ENCODE data around the gene DYSF.

The DYSF gene

DNA sequence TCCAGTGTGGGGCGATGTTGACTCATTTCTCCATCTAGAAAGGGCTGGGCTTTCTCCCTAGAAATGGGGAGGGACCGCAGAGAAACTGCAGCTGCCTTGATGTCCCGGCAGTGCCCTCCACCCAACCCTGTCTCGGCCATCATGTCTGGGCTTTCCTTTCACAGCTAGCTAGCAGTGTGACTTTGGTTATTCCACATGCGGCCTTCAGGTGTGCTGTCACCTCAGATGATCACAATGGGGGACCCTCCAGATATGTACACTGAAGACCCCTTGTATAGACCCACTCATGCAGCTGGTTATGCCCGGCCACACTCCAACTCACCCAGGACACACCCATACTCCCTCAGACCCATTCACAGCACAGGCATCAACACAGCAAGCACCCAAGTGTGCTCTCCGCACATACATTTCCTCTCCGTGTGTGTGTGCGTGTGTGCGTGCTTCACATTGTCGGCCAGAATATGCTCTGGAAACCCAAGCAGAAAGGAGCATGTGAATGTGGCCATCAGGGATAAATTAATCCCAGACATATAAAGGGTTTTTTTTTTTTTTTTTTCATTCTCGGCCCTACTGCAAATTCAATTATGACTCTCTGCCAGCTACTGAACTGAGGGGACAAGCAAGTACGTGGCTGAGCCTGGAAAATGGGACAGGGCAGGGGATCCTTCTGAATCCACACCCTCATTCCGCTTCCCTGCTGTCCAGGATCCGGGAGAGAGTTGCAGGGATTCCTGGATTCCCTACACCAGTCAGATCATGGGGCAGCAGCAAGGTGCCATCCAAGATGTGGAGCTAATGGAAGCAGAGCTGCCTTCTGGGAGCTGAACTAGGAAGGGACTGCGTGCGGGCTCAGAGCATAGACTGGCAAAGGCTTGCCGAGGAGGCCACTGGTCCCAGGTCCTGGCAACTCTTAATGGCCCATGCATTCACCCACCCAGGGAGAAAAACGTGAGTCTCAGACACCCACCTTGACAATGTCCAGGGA is 240.2 kb downstream of the DYSF start:
- DNase-seq (ENCODE audit: low spot score), result no peak

DNA sequence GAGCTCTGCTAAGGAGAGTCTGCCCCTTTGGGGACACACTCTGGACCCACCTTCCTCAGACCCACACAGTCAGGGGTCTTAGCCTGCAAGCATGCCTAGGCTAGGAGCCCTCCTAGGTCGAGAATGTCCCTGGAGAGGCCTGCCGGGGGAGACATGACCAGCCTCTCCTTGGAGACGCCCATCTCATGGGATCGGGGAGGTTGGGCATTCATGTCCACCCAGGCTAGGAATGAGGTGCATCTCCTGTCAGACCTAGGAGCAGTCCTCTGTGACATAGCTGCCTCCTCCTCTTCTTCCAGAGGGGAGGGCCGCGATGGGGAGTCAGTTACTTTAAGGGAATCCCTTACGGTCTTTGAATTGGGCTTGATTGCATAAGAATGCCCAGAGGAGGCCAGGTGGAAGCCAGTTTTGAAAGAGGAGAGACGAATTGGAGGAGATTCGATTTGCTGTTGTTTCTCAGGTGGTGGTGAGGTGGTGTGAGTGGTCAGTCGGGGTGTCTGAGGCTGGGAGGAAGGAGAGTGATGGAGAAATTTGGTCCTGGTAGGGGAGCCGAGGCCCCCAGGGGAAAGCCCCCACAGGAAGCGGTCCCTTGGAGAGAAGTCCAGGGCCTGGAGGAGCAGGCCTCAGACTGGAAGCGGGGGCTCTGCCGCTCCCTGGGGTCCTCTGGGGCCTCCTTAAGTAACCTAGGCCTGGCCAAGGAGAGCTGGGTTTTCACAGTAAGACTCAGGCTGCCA is 241.3 kb downstream of the DYSF start:
- no peak for DNase-seq (ENCODE audit: low spot score)

DNA sequence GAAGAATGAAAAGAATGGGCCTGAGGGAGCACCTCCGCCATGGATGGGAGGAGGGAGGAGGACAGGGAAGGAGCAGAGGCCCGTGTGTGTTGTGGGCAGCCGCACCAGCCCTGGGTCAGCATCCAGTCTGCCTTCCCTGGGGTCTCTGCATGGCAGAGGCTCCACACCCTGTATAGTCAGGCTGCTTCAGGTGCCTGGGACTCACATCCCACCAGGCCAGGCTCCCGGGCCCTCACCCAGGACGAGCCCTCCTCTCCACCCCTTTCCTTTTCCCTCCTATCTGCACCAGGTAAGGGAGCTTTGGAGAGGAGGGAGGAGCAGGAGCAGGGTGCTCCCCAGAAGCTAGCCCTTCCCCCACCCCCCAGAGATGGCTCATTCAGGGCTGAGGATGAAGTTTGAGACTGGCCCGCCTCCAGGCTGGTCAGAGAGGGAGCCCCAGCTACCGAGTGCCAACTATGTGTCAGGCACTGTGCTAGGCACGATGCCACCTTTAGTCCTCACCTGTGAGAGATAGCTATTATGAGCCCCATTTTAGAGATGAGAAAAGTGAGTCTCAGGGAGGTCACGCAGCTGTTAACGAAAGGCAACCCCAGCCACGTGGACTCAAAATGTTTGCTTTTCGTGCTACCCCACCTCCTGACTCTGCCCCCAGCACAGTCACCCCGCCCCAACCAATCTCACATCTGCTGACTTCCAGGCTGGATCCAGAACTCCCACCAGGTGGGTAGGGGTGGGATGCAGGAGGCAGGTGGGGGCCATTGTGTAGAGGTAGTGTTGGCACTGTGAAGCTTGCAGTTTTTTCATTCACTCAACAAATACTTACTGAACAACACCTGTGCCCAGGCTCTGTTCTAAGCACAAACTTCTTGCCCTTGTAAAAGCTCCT is 242.1 kb downstream of the DYSF start:
- no peak for DNase-seq (ENCODE audit: low spot score)

DNA sequence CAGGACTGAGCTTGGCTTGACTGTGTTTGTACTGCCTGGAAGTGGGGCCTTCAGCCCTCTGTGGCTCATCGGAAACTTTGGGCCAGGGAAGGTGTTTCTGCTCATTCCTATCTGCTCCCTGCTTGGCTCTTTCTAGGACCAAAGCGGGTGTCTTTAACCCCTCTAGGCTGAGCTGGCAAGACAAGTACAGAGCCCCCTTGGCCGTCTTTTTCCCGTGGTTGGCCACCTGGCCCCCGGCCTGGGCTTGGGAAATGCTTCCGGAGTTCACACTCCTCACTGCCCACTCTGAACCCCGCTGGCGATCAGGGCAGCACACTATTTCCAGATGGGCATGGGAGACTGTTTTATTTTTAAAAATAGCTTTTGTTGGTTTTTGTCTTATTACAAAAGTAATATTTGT is 243.0 kb downstream of the DYSF start:
- DNase-seq (ENCODE audit: low spot score), result no peak

DNA sequence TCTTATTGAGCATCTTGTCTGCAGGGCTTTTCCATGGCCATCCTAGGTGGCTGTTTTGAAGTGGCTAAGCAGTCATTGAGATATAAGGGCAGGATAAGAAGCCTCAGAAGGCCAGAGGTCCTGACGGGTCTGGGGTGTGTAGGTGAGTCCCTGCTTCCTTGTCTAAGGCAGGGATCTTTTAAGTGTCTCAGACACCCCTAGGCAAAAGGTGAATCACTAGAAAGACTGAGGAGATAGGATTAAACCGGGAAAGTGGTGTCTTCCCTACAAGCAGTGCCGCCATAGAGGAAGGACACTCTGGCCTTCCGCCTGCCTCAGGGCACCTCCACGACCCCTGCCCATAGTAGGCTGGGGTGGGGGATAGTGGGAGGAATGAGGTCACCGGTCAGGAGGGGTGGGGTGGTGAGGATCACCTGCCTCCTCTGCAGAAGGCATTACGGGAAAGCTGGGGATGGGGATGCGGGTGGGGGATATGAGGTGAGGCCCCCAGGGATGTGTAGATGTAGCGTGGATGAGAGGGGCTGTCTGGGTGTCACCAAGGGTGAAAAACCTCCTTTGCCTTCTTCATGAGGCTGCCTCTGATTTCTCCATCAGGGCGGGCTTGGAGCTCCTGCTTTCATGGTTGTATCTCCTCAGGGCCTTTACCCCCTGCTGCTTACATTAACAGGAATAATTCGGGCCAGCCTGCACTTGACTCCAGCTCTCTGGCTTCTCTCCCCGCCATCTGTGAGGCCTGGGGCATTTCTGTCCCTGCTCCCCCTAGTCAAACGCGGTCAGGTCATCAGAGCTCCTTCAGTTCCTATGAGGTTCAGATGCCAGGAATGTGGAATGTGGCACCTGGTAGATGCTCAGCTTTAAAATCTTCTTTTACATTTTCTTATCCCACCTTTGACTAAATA is 244.0 kb downstream of the DYSF start:
- no peak for DNase-seq (ENCODE audit: low spot score)

DNA sequence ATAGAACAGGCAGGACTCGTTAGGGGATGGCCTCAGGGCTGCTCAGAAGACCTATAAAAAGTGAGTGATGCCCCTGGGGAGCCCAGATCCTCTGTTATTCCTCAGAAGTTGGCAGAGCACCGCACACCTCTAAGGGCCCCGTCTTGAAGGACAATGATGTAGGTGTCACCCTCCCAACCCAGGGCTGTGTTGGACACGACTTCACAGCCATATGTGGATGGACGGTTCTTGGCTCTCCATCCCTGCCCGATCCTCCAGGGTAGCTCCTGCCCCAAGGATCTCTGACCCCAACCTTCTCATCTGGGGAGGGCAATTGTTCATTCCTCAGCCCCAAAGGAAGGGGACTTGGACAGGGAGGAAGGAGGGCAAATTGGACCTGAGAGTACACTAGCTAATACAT is 246.1 kb downstream of the DYSF start:
- no peak for DNase-seq (ENCODE audit: low spot score)

DNA sequence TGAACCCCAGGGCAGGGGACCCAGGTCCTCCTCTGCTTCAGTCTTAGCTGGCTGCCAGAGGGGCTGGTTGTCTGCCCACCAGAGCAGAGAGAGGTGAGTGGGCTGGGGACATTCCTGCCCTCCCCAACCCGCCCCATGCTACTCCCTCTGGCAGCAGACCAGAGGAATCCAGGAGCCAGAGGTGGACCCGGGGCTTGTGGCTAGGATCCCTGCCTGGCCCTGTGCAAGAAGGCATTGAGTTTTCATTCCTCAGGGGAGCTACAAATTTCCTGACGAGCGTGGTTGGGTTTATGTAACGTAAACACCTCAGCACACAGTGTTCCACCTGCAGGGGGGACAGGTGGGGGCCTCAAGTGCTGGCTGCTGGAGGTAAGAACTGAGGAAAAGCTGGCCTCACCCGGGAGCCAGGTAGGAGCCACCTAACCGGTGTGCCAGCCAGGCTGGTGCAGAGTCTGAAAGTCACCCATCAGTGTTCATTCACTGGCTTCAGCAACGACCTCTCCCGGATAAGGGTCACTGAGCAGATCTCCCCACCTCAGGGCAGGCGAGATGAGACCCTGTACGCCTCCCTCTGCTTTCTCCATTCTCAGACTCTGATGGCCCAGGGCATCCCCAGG is 246.8 kb downstream of the DYSF start:
- no peak for DNase-seq (ENCODE audit: low spot score)

DNA sequence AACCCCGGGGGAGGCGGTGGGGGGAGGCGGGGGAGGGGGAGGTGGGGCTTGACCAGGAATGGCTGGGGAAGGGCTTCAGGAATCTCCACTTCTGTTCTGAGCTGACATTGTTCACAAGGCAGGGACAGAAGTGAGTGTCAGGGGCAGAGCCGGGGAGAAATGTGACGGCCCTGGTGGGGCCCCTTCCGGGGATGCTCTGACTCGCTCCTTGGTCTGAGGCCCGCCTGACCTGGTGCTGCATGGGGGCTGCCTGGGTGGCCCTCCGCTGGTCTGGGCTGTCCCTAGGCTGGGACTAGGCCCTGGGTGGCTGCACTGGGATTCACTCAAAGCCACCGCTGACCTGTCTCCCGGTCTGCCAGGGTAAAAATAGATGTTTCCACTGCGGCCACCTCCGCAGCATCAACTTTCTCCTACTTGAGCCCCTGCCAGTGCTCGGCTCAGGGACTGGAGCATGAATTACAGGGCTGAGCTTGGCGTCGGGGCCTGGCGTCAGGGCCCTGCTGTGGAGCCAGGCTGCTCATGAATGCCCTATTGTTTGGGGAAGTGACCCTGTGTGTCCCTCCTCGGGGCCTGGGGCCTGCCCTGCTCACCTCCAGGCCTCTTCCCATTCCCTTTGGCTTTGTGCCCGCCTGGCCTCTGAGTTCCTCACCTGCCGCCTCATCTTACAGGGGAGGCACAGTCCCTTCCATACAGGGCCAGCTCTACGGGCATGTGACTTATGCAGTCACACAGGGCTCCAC is 247.5 kb downstream of the DYSF start:
- peak; percentile 57 for DNase-seq (ENCODE audit: low spot score)

DNA sequence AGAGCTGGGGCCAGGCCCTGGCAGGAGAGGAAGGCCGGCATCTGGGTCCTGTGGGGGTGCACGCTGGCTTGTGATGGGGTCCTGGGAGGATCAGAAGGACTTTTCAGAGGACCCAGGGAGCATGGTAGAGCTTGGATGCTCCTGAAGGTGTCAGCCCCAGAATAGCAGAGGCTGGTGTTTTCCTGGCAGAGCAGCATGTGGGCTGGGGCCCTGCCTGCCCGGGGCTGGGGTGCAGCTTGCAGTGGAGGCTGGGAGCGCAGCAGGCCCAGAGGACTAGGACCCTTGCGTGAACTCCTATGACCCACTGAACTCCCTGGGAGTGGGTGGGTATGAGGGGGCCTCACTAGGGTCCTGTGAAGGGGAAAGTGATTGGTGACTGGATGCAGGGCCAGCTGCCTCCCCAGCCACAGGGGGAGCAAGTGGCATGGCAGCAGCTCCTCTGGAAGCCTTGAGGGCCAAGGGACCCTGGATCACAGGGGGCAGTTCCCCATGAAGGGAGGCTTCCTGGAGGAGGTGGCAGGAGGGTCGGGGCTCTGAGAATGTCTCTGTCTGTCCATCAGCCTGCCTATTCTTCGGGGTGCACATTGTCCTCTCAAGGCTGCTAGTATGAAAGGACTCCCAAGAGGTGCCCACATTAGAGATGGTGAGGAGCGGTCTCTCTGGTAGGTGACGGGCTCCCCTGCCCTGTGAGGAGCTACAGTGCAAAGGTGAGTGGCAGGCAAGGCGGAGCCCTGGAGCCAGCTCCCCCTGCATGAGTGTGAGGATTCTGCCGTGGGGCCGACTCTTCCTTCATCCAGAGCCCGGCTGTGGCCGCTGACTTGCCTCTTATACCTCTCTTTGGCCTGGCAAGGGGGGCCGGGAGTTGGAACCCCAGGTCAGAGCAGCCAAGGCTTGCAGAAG is 249.0 kb downstream of the DYSF start:
- no peak for DNase-seq (ENCODE audit: low spot score)

DNA sequence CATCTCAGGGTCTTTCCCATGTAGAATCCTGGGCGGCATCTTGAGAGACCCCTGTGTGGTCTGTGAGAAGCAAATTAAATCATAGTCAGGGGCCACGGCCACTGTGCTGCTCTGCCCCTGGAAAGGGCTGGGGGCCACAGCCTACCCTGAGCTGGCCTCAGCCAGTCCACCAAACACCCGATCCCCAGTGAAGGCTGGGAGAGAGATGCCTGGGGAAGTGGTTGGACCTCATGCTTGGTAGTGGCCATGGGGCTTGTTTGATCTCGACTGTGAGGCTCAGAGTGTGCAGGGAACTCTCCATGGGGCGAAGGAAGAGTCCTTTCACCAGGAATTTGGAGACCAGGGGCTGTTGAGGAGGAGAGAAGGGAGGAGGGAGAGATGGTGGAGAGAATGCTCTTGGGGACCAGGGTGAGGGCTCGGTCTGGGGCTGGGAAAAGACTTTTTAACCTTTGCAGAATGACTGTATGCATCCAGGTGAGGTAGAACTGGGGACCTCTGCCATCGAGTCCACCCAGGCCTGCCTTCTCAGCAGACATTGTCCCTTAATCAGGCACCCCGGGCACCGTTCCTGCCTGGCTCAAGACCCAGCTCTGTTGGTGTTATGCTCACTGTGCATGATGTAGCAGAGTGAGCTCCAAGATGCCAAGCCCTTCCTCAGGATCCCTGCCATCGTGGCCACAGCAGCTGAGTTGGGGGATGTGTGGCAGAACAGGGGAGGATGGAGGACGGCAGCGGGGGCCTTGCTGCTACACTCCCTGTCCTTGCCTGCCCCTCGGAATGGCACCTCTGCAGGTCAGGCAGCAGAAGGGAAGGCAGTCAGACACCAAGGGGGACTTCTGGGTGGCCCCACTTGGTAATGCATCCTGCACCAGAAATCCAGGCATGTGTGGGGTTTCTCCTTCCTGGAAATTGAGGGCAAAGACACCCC is 249.9 kb downstream of the DYSF start:
- no peak for DNase-seq (ENCODE audit: low spot score)

DNA sequence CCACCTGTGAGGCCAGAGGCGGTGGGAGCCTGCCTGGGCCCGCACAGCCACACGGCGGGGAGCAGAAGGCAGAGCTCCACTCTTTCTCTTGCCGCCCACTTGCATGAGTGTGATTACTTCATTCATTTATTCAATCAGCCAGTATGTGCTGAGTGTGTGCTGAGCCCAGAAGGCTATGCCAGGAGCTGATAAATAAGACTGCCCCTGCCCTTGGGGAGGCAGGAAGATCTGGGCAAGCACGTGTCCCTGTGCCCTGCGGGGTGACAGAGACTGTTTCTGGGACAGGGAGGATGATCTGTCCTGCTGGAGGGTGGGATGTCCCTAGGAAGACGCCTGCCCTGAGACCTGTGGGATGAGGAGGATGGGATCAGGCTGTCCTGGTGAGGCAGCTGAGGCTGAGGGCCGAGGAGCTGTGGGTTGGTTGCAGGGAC is 250.8 kb downstream of the DYSF start:
- no peak for DNase-seq (ENCODE audit: low spot score)

DNA sequence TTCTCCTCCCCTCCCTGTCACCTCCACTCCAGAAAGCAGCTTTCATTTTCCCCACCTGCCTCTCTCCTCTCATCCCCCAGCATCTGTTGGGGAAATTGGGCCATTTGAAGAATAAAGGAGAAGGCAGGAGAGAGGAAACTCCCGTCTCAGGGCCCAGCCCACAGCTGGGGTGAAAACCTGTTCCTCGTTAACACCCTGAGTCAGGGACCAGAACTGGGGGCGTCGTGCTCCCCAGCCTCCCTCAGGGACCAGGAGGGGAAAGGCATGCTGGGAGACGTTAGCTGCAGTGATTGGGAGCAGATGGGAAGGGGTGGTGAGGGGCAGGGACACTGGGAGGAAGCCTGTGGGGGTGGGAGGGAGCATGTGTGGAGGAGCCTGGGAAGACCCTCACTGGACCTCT is 251.3 kb downstream of the DYSF start:
- DNase-seq (ENCODE audit: low spot score), result no peak

DNA sequence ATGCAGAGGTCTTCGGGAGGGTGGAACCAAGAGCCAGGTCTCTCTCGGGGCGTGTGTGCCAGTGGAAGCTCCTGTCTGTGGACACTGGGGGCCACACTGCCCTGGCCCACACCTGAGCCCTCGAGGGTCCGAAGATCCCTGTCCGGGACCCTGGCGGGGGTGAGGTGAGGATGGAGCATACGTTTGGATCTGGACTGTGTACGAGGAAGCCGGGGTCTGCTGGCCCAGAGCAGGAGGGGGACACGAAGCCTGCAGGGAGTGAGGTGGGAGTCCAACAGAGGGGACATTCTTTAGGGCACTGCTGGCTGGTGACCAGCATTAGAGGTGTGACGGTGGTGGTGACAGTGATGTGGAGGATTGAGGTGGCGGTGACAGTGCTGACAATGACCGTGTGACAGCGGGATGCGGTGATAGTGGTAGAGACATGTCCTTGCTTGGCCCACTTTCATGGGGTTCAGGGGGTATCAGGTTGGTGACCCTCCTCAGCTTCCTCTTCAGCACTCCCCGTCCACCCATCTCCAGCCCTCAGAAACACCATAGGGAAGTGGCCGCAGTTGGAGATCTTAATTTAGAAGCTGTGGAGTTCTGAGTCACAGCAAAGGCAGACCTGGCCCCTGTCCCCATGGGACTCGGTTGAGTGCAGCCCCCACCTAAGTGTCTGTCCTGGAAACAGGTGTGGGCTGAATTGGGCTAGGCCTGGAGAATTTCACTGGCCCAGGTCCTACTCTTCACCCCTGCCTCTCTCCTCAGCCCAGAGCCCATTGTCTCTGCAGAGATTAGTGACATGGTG is 252.0 kb downstream of the DYSF start:
- DNase-seq (ENCODE audit: low spot score), result no peak

DNA sequence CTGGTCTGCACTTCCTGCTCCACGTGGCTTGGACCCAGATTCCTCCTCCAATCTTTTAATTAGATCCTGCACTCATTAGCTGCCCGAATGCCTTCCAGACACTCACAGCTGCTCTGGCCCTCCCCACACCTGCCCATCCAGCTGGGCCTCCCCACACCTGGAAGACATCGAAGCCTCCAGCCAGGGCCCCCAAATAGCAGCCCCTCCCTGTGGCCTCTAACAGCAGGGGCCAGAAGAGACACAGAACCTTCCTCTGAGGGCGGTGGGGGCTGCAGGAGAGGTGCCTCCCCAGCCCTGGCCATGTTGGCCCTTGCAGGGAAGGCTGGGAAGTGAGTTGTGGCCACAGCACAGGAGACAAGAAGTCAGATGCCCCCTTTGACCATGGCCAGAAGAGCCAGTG is 252.8 kb downstream of the DYSF start:
- no peak for DNase-seq (ENCODE audit: low spot score)

DNA sequence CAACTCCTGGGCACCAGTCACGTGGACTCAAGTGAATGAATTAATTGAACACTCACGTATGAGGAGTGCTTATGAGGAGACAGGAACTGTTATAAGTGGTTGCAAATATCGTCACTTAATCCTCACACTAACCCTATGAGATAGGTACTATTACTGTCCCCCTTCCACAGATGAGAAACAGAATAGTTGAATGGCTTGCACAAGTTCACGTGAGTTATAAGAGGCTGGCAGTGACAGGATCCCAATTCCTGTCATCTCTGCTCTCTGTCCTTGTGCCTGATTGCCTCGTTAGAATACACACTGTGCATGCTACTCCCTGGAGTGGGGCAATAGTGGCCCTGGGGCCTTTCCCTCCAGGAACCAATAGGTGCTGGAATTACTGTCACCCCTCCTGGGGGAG is 253.5 kb downstream of the DYSF start:
- no peak for DNase-seq (ENCODE audit: low spot score)

DNA sequence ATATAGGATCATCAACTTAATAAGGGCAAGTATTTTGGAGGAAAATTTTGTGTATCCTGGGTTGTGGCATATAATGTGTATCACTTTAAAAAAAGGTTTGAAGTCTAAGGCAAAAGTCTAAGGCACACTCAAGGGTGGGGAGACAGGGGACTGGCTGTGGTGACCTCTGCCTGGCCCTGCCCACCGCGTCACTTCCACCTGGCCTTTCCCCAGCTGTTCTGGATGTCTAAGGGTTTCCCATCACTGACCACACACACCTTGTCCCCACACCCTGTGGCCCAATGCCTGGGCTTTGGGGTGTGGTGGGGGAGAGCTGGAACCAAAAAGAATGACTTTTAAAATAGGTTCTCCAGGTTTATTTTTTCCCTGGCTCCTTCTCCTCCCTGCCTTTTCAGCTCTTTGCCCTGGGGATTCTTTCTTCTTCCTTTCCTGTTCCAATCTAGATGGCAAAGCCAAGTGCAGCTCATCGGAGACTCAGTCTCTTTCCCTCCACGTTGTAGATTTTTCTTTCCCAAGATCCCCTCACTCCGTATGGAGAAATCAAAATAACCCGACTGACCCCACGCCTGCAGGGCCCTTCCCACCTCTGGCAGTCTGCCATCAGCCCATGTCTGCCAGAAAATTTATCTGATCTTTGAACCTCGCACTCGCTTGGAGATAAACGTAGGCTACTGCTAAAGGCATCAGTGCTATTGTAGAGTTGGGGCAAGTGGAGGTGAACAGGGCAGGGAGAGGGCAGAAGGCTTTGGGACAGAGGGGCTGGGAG is 257.2 kb downstream of the DYSF start:
- DNase-seq (ENCODE audit: low spot score), result no peak
